NCI-H2029 treated with DMSO at 0.1 percent for 48 hours (cell line): ENCODE results near the gene FRZB.
"Not testable (repeated sequence)": the region's sequence is repeated elsewhere in the genome, so short reads cannot be mapped to it uniquely, and the experiment has no call there.

Experiments used
- DNase-seq: peaks from one replicate; lab custom pipeline; 2025; lab: John Stamatoyannopoulos, UW

Gene FRZB

GRCh38 chr2:182890305-182890704 lies 23.9 kb upstream of the FRZB start:
- DNase-seq: no peak

- no peak for DNase-seq
Measured at GRCh38 chr2:182887753-182888415, 21.4 kb upstream of the FRZB start.

GRCh38 chr2:182887093-182887492 lies 20.7 kb upstream of the FRZB start:
- no peak for DNase-seq

GRCh38 chr2:182885771-182886170 lies 19.3 kb upstream of the FRZB start:
- DNase-seq: no peak

- DNase-seq: no peak
Measured at GRCh38 chr2:182883451-182883850, 17.0 kb upstream of the FRZB start.

- not testable (repeated sequence) for DNase-seq
Measured at GRCh38 chr2:182880100-182880499, 13.7 kb upstream of the FRZB start.

GRCh38 chr2:182876653-182877052 lies 10.2 kb upstream of the FRZB start:
- DNase-seq: not testable (repeated sequence)

- no peak for DNase-seq
Measured at GRCh38 chr2:182870227-182870626, 3.8 kb upstream of the FRZB start.

GRCh38 chr2:182868054-182868796 lies 1.8 kb upstream of the FRZB start:
- no peak for DNase-seq

GRCh38 chr2:182867426-182868053 lies 1.1 kb upstream of the FRZB start:
- DNase-seq: no peak

- DNase-seq: no peak
Measured at GRCh38 chr2:182866095-182866460, 359 bp downstream of the FRZB start.

GRCh38 chr2:182864949-182865570 lies 1.4 kb downstream of the FRZB start:
- DNase-seq: no peak

- no peak for DNase-seq
Measured at GRCh38 chr2:182863642-182864041, 2.8 kb downstream of the FRZB start.

GRCh38 chr2:182862091-182862490 lies 4.3 kb downstream of the FRZB start:
- no peak for DNase-seq

- DNase-seq: no peak
Measured at GRCh38 chr2:182860858-182861257, 5.6 kb downstream of the FRZB start.

- no peak for DNase-seq
Measured at GRCh38 chr2:182858671-182859070, 7.8 kb downstream of the FRZB start.

- DNase-seq: no peak
Measured at GRCh38 chr2:182855376-182855775, 11.1 kb downstream of the FRZB start.

GRCh38 chr2:182854375-182855105 lies 11.9 kb downstream of the FRZB start:
- no peak for DNase-seq

GRCh38 chr2:182852801-182853200 lies 13.6 kb downstream of the FRZB start:
- no peak for DNase-seq

- peak; percentile 53 for DNase-seq
Measured at GRCh38 chr2:182852090-182852489, 14.3 kb downstream of the FRZB start.

GRCh38 chr2:182845794-182846417 lies 20.5 kb downstream of the FRZB start:
- DNase-seq: no peak

GRCh38 chr2:182836451-182836850 lies 30.0 kb downstream of the FRZB start:
- DNase-seq: no peak
